ENCODE measurements around the gene UBE2E2. TPM values are rescaled to one million over a fixed set of nuclear protein-coding genes. Genes with fewer than 3 reads are reported as not detected.
"Not testable (repeated sequence)": the region's sequence is repeated elsewhere in the genome, so short reads cannot be mapped to it uniquely, and the experiment has no call there.

The UBE2E2 gene
- total RNA-seq, 1 experiment from 2014 or later = 9.5 TPM

DNA sequence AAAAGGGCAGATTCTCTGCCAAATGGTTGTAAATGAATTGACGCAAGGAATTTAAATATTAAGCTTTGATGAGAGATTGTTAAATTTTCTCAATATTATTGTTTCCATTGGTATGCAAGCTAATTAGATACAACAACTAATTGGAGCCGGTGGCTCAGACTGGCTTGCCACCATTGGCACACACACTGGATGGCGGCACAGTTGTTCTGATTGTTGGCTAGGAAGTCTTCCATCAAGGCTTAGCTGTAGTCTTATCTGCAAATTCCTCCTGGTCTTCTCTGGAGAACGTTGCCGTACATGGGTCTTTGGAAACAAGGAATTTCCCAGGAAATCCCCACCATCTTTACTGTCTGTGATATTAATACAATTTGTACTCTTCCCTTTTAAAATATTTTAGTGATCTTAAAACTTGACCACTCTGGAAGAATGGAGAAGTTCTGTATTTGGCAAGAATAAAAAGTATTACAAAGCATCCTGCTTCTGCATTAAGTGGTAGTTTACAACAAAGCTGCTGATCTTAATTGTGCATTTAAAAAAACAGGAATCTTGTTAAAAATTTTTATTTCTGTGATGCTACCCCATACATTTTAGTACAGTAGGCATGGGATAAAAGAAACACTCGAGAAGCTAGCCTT is 126.5 kb downstream of the UBE2E2 start:
- no peak for DNase-seq (ENCODE audit: low spot score)

DNA sequence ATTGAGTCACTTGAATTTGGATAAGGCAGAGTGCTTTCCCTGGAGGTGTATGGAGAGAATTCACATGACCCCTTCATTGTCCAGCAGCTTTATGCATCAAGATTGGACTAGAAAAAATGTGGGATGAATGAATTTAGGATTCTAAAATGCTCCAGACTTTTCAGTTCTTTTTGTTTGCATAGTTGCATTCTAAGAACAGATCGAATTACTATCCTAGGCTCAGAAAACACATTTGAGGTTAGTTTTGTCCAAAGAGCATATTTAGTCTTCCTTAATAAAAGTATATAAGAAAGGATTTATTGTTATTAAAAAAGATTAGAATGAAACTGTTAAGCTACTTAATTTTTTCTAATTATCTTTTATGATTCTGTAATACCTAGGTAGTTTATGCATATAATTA is 127.4 kb downstream of the UBE2E2 start:
- no peak for DNase-seq (ENCODE audit: low spot score)

DNA sequence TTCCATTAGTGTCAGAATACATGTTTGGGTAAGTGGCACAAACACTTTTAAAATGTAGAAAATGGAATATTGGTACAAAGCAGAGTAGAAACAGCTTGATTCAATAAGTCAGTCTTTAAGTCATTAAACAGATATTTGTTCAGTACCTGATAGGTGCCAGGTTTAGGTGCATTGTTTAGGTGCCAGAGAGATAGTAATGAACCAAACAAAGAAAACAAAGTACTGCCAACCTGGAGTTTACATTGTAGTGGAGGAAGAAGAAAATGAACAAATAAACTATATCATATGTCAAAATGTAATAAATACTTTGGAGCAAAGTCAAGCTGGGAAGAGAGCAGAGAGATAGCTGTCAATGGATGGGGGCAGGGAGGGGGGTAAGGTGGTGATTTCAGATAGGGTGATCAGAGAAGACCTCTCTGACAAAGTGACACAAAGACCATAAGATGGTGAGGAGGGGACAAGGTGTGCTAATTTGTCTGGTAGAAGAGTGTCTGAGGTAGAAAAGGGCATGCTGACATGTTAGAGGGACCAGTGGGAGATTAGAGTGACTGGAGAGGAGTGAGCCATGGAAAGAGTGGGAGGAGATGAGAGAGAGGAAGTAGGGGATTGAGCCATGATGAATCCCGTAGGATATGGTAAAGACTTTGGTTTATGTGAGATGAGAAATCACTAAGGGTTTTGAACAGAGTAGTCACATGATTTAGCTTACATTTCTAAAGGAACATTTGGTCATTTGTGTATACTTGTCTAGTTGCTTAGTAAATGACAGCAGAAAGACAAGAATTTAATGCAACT is 128.2 kb downstream of the UBE2E2 start:
- DNase-seq (ENCODE audit: low spot score) = no peak

DNA sequence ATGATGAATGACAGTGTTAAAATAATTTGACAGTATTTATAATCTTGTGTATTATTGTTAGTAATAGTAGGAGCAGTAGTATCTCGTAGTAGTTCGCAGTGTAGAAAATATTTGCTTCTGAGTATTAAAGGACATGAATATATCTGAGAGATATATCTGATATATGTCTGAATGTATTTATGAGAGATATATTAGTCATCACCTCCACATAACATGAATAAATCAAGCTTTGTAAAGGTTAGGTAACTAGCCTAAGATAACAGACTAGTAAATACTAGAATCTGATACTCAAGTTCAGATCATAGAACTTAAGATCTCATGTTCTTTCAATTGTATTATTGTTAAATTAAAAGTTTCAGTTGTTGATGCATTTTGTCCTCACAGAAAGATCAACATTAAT is 130.5 kb downstream of the UBE2E2 start:
- DNase-seq (ENCODE audit: low spot score) = no peak

DNA sequence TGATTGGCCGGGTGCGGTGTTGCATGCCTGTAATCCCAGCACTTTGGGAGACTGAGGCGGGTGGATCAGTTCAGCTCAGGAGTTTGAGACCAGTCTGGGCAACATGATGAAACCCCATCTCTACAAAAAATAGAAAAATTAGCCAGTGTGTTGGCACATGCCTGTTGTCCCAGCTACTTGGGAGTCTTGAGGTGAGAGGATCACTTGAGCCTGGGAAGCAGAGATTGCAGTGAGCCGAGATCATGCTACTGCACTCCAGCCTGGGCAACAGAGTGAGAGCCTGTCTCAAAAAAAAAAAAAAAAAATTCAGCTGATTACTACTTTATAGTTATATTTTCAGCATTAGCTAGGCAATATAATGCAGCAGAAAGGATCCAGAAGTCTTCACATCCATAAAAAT is 133.7 kb downstream of the UBE2E2 start:
- DNase-seq (ENCODE audit: low spot score) = not testable (repeated sequence)

DNA sequence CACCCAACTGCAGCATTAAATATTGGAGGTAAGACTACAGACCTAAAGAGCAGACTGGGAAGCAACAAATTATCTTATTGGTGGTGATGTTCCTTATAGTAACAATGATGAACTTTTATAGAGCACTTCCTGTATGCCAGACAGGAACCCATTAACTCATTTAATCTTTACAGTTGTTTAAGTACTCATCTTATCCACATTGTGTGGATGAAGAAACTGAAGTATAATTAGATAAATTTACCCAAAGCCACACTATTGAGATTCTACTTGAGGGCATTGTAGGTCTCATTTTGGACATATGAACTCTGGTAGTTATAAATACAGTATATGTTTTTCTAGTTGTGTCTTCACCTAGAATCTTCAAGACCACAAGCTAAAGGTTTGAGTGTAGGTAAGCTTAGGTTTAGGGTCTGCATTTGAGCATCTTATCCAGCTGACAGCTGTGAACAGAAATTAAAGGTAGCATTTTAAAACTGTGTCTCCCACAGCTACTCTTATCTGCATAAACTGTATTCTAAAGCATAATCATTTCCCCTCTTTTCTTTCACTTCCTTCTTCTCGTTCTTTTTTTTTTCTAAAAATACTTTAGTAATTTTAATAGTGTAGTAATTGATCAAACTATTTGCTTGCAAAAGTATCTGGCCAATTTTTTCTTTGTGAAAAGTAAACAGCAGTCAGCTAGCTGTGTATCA is 138.2 kb downstream of the UBE2E2 start:
- no peak for DNase-seq (ENCODE audit: low spot score)

DNA sequence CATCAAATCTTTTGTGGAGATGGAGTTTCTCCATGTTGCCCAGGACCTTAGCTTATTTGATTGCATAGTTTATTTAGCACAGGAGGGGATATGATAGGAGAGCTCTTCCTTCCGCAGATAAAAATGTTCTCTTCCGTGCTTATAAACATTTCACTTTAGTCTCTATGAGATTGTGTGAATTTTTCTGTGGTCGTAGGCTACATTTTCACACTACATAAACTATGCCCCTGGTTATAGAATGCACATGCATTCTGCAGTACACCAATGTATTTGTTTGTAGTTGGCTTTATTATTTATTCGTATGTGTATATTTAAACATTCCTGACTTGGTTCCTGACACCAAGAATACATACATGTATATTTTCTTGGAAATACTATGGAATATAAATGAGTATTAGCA is 139.2 kb downstream of the UBE2E2 start:
- DNase-seq (ENCODE audit: low spot score) = no peak

DNA sequence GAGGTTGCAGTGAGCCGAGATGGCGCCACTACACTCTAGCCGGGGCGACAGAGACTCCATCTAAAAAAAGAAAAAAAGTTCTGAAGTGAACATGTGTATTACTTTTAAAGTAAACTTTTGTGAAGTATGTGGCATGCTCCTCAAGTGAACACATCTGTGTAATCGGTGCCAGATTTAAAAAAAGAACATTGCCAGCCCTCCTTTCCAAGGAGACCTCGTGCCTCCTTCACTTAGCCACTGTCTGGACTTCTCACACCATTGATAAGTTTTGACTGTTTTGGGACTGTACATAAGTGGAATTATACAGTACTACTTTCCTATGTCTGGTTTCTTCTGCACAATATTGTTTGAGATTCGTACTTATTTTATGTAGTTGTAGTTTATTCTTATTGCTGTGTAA is 140.4 kb downstream of the UBE2E2 start:
- no peak for DNase-seq (ENCODE audit: low spot score)

DNA sequence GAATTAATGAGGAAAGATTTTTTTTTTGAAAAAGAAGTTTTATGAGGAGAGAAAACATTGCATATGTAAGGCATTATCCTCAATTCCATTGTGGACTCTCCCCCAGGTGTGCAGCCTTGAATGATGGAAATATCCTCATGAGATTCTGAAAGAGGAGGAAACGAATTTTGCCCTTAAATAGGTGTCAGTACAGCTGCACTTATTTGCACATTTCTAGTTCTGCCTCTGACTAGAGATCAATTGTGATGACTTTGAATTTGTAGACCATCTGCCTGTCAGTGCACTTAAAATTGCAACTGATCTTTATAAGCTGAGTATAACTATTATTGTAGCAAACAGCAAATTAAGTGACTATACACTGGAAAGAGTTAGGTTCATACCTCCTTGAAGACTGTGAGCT is 141.8 kb downstream of the UBE2E2 start:
- no peak for DNase-seq (ENCODE audit: low spot score)

DNA sequence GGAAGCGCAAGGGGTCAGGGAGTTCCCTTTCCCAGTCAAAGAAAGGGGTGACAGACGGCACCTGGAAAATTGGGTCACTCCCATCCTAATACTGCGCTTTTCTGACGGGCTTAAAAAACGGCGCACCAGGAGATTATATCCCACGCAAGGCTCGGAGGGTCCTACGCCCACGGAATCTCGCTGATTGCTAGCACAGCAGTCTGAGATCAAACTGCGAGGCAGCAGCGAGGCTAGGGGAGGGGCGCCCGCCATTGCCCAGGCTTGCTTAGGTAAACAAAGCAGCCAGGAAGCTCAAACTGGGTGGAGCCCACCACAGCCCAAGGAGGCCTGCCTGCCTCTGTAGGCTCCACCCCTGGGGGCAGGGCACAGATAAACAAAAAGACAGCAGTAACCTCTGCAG is 146.3 kb downstream of the UBE2E2 start:
- not testable (repeated sequence) for DNase-seq (ENCODE audit: low spot score)

DNA sequence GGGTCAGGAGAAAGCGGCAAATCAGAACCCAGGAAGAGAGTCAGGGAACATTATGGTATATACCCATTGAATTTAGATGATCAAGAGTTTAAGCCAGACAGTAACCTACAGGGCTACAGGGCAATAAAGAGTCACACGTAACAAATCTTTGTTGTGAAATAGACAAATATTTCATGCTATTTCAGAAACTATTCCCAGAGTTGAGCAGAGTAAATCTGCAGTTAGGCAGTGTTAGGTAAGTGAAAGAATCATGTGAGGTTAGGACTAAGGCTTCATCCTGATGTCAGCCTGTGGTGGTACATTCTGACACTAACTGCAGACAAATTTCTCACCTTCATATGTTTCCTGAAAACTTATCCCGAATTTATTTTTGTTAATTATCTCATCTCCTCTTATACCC is 153.0 kb downstream of the UBE2E2 start:
- no peak for DNase-seq (ENCODE audit: low spot score)

DNA sequence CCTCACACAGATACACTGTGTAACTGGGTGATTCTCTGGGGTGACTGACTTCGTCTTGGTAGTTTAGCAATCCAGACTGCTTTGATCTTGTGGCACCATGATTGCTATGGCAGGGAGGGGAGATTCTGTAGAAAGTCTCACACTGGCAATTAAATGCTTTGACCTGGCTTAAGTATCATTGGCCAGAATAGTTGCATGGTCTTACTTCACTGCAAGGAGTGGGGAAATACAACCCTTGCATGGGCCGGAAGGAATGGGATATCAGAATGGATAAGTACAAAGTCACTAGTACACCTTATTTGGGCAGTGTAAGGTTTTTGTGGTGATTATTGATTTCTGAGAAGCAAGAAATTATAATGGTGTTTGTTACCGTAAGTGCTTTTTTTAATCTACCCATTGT is 153.8 kb downstream of the UBE2E2 start:
- no peak for DNase-seq (ENCODE audit: low spot score)

DNA sequence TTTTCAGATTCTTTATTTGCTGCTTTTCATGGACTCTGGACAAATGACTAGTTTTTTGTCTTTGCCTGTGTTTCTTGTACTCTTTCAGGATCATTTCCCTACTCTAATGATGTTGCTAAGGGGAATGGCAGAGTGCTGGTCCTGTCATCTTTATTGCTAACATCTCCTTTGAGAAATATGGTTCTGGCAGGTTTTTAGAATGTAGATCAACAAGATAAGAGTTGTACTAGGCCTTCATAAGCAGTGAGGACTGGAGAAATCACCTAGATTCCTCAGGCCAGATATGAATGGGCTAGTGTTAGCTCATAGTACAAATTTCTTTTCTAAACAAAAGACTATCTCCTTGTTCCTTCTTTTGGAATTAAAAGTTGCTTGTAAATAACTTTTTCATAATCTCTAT is 156.0 kb downstream of the UBE2E2 start:
- DNase-seq (ENCODE audit: low spot score) = no peak

DNA sequence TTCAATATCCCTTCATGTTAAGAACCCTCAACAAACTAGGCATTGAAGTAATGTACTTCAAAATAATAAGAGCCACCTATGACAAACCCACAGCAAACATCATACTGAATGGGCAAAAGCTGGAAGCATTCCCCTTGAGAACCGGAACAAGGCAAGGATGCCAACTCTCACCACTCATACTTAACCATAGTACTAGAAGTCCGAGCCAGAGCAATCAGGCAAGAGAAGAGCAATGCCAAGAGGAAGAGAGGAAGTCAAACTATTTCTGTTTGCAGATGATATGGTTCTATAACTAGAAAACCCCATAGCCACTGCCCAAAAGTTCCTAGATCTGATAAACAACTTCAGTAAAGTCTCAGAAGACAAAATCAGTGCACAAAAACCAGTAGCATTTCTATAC is 161.9 kb downstream of the UBE2E2 start:
- no peak for DNase-seq (ENCODE audit: low spot score)

DNA sequence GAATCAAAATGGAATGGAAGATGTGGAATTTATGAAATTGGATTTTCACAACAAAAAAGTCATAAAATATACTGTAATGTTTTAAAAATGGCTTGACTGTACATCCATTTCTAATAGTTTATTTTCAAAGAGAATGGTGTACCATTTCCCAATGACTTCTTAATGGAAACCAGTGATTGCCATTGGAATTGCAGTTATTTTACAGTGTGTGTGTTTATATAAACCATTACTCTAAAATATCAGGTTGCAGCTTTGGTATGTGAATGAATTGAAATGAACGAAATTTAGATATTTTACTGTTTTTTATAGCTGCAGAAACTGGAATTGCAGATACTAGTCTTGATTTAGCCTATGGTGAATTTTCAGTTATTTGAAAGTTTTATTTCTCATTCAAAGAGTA is 165.6 kb downstream of the UBE2E2 start:
- DNase-seq (ENCODE audit: low spot score) = no peak

DNA sequence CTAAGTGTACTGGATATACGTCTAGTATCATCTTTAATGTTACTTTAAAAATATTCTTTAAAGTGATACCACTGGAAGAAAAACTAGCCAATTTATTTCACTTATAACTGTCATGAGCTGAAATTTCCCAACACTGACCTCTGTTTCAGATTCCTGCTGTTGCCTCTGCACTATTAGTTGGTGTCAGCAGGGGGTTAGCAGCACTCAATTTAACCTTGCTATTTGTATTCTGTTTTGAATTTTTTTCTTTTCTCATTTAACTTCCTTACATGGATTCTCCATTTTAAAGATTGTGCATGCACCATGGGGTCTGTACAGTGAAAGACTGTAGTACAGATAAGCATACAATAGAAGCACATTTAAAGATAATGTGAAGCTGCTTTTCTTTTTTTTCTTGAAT is 169.2 kb downstream of the UBE2E2 start:
- no peak for DNase-seq (ENCODE audit: low spot score)

DNA sequence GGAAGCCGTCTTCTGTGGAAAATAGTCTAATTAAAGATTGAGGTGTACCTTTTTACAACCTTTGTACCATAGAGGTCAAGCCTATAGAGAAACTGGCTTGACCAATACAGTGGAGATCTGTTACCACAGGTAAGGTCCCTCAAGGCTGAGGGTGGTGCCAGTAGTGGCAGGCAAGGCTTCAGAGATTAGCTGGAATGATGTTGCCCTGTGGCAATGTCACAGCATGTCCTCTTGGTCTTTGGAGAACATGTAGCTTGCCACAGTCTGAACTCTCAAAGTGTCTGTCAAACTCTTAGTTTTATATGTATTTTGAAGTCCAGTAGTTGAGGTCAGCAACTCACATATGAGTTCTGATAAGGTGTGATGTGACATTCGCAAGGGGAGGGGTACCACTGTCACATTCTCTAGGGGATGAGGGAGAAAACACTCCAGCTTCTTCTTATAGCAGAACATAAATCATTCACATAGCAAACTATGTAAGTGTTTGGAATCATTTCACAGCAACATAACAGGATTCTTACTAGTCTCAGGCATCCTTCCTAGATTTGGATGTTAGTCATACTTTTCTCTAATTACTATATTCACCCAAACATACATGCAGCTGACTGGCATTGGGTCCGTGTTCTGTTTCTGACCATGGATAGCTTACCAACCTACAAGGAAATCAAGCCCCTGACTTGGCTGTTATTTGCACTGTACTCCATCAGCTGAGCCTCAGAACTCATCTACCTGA is 173.6 kb downstream of the UBE2E2 start:
- DNase-seq (ENCODE audit: low spot score) = no peak

DNA sequence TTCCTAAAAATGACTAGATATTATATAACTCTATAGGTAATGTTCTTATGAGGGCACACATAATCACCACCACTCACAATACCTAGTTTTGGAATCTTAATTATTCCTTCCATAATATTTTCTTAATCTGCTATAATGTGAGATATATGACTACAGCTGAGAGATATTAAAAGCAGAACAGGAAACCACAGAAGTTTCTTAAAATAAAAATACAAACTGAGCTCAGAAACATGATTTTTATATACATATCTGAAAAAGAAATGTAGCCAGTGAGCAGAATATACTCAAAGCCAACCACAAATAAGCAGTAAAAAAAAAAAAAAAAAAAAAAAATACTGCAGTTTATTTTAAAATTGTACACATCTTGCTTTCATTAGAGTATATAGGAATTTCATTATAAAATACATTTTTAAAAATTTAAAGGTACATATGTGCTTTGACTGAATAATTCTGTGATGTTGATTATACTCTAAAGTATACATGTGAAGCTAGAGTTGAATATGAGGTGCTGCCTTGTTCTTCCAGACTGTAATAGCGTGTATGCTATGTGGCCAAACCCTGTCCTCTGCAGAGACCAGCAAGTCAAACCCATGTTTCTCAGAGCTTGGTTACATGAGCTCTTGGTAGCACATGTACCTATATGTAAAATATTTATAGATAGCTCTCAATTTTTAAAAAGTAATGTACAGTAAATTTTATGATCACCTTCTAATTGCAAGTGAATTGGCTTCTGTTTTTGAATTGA is 175.0 kb downstream of the UBE2E2 start:
- no peak for DNase-seq (ENCODE audit: low spot score)

DNA sequence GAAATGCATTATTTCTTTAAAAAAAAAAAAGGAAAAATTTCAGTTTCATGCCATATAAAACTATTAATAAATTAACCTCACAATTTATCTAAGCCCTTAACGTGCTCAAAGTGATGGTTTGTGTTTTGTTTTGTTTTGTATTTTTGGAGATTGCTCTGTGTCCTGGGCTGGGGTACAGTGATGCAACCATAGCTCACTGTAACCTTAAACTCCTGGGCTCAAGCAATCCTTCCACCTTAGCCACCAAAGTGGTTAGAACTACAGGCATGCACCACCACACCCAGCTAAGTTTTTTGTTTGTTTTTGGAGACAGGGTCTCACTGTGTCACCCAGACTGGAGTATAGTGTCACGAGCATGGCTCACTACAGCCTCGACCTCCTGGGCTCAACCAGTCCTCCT is 180.7 kb downstream of the UBE2E2 start:
- no peak for DNase-seq (ENCODE audit: low spot score)

DNA sequence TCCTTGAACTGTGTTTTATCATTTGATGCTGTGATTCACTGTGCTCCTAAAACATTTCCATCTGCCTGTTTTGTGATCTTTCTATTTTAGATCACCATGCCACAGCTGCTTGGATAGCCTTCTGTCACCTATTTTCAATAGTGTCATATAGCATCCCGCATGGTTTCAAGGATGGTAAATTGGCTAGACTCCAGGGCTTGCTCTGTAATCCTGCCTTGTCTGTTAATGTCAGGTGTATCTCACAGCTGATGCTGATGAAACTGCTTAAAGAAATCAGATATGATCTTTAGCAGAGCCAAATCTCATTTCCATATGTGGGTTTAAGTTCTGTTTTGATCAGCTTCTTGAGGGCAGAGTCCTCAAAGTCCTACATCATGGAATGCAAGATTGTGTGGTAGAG is 182.2 kb downstream of the UBE2E2 start:
- no peak for DNase-seq (ENCODE audit: low spot score)

DNA sequence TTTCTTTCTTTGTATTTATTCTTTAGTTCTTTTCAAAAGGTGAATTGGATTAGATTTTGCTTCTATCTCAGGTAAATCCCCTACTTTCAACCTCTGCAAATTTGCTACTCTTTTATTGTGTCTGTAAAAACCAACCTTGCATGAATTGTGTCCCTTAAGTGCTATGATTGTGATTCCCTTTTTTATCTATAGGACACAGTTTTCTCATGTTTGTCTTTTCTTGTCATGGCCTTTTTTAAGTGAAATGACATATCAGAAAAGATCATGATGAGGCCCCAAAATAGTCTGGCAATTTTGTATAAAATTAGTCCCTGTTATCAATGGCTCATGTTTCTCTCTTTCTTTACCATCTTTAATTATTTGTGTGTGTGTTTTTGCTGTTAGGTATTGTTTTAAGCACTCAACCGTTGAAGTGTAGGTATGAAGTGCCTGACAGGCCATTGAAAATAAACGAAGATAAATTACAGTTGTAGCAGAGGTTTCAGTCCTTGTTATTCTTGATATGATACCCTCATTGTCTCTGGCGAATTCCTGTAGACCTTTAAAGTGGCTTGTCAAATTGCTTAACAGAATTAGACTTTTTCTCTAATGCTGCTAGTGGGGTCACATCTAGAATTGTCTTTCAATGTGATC is 184.3 kb downstream of the UBE2E2 start:
- no peak for DNase-seq (ENCODE audit: low spot score)
